HG03039 (cell line): ENCODE results near the gene OLFML2A.
"Not testable (repeated sequence)": the region's sequence is repeated elsewhere in the genome, so short reads cannot be mapped to it uniquely, and the experiment has no call there.

ENCODE experiments used
- ATAC-seq: cut with Tn5 transposase; IDR thresholded peaks from one replicate; pipeline ENCODE4 v1.9.1; 2021; ENCODE audit warnings: mild to moderate bottlenecking, moderate library complexity; ENCODE audit not compliant: unreplicated experiment

OLFML2A gene

GRCh38 chr9:124776954-124777648 lies at the start of gene OLFML2A:
Gene OLFML2A, plus strand, starts transcription at chr9:124777133. Its CDS starts 138 bp downstream, at chr9:124777271.
- no peak for ATAC-seq

- ATAC-seq = no peak
Measured at GRCh38 chr9:124730772-124731171, 46.2 kb upstream of the OLFML2A start.

- no peak for ATAC-seq
Measured at GRCh38 chr9:124733964-124734740, 42.8 kb upstream of the OLFML2A start.

- not testable (repeated sequence) for ATAC-seq
Measured at GRCh38 chr9:124734741-124735083, 42.2 kb upstream of the OLFML2A start.

- ATAC-seq = no peak
Measured at GRCh38 chr9:124735121-124735520, 41.8 kb upstream of the OLFML2A start.

GRCh38 chr9:124738075-124738474 lies 38.9 kb upstream of the OLFML2A start:
- ATAC-seq = not testable (repeated sequence)

GRCh38 chr9:124739360-124739759 lies 37.6 kb upstream of the OLFML2A start:
- no peak for ATAC-seq

GRCh38 chr9:124741149-124741548 lies 35.8 kb upstream of the OLFML2A start:
- ATAC-seq = no peak

- no peak for ATAC-seq
Measured at GRCh38 chr9:124741662-124742061, 35.3 kb upstream of the OLFML2A start.

- ATAC-seq = no peak
Measured at GRCh38 chr9:124742940-124743339, 34.0 kb upstream of the OLFML2A start.

GRCh38 chr9:124743686-124744348 lies 33.1 kb upstream of the OLFML2A start:
- ATAC-seq = no peak

- no peak for ATAC-seq
Measured at GRCh38 chr9:124747065-124747464, 29.9 kb upstream of the OLFML2A start.

GRCh38 chr9:124749284-124749683 lies 27.6 kb upstream of the OLFML2A start:
- ATAC-seq = no peak

GRCh38 chr9:124749781-124750180 lies 27.2 kb upstream of the OLFML2A start:
- no peak for ATAC-seq

GRCh38 chr9:124752967-124753366 lies 24.0 kb upstream of the OLFML2A start:
- ATAC-seq = no peak

- ATAC-seq = no peak
Measured at GRCh38 chr9:124754289-124754688, 22.6 kb upstream of the OLFML2A start.

- no peak for ATAC-seq
Measured at GRCh38 chr9:124755061-124755460, 21.9 kb upstream of the OLFML2A start.

- ATAC-seq = no peak
Measured at GRCh38 chr9:124756011-124756410, 20.9 kb upstream of the OLFML2A start.

GRCh38 chr9:124757616-124758015 lies 19.3 kb upstream of the OLFML2A start:
- no peak for ATAC-seq

GRCh38 chr9:124758061-124758460 lies 18.9 kb upstream of the OLFML2A start:
- no peak for ATAC-seq

GRCh38 chr9:124758691-124759090 lies 18.2 kb upstream of the OLFML2A start:
- ATAC-seq = no peak

GRCh38 chr9:124759327-124759726 lies 17.6 kb upstream of the OLFML2A start:
- no peak for ATAC-seq
